K562 (cell line): ENCODE data around the gene MGAT4D. TPM values are rescaled to one million over a fixed set of nuclear protein-coding genes. Genes with fewer than 3 reads are reported as not detected.

ENCODE experiments used
- BHLHE40 ChIP-seq: IDR thresholded peaks from 2 replicates; pipeline ENCODE4 v1.6.1; 2011; ENCODE audit warnings: low read length, improper control_type of control experiment
- CCAR2 ChIP-seq: fragments of 200-400 bp; formaldehyde crosslinking; IDR thresholded peaks from 2 replicates; pipeline ENCODE4 v1.6.1; 2017; ENCODE audit warnings: mild to moderate bottlenecking, low read depth, low read length
- DDX20 ChIP-seq: fragments of 450-650 bp; IDR thresholded peaks from 2 replicates; pipeline ENCODE4 v1.6.1; 2016; ENCODE audit warnings: missing genetic modification characterization, low read depth, mild to moderate bottlenecking, missing compliant biosample characterization, moderate library complexity
- FOXA3 ChIP-seq, 2 experiments: fragments of 450-650 bp in 1 of 2; sonication (generic) in 1 of 2; formaldehyde crosslinking; IDR thresholded peaks in 1 of 2; conservative IDR thresholded peaks in 1 of 2; 2 replicates each; pipeline versions ENCODE4 v1.4.0 to v1.8.0; 2020 to 2022; ENCODE audit warnings: mild to moderate bottlenecking in 2 of 2, missing genetic modification reagents in 1 of 2
- HEY1 ChIP-seq: fragments of 250-450 bp; sonication (Bioruptor Pico); IDR thresholded peaks from 2 replicates; pipeline ENCODE4 v1.5.0; 2020; ENCODE audit warnings: mild to moderate bottlenecking, moderate library complexity, borderline replicate concordance
- HOMEZ ChIP-seq: fragments of 250-450 bp; sonication (Bioruptor Pico); IDR thresholded peaks from 2 replicates; pipeline ENCODE4 v1.4.0; 2020; ENCODE audit warnings: mild to moderate bottlenecking, moderate library complexity
- ILK ChIP-seq: fragments of 450-650 bp; IDR thresholded peaks from 2 replicates; pipeline ENCODE4 v1.6.1; 2016; ENCODE audit warnings: missing genetic modification characterization, low read depth, mild to moderate bottlenecking, missing compliant biosample characterization, moderate library complexity, borderline replicate concordance
- KDM4B ChIP-seq, 2 experiments: fragments of 450-650 bp in 1 of 2; sonication (generic) in 1 of 2; IDR thresholded peaks; 2 replicates each; pipeline ENCODE4 v1.6.1; 2016 to 2017; ENCODE audit warnings: borderline replicate concordance in 2 of 2, antibody characterized with exemption in 1 of 2, low read depth in 1 of 2, mild to moderate bottlenecking in 1 of 2
- MCM2 ChIP-seq: fragments of 450-650 bp; IDR thresholded peaks from 2 replicates; pipeline ENCODE4 v1.6.1; 2017; ENCODE audit warnings: low read depth, mild to moderate bottlenecking
- MLX ChIP-seq, 2 experiments: fragments of 450-650 bp in 1 of 2; sonication (generic) in 1 of 2; formaldehyde crosslinking; conservative IDR thresholded peaks; 2 replicates each; pipeline versions ENCODE4 v1.4.0 to v1.8.1; 2020 to 2022; ENCODE audit warnings: mild to moderate bottlenecking in 1 of 2, missing genetic modification reagents in 1 of 2
- NCOA1 ChIP-seq: fragments of 450-650 bp; IDR thresholded peaks from 2 replicates; pipeline ENCODE4 v1.6.1; 2016; ENCODE audit warnings: low read depth
- NUFIP1 ChIP-seq: fragments of 450-650 bp; IDR thresholded peaks from 2 replicates; pipeline ENCODE4 v1.6.1; 2018; ENCODE audit not compliant: partially characterized antibody
- PRMT5 ChIP-seq: sonication (generic); formaldehyde crosslinking; IDR thresholded peaks from 2 replicates; pipeline ENCODE4 v1.5.0; 2020; ENCODE audit warnings: missing genetic modification reagents
- RB1 ChIP-seq: fragments of 450-650 bp; IDR thresholded peaks from 2 replicates; pipeline ENCODE4 v1.6.1; 2017; ENCODE audit warnings: low read depth, mild to moderate bottlenecking
- TEAD1 ChIP-seq, 2 experiments: fragments of 450-650 bp in 1 of 2; sonication (generic) in 1 of 2; formaldehyde crosslinking; IDR thresholded peaks; 2 replicates each; pipeline versions ENCODE4 v1.4.0 to v1.8.0; 2020 to 2022; ENCODE audit warnings: mild to moderate bottlenecking in 2 of 2, missing genetic modification reagents in 1 of 2
- TEAD2 ChIP-seq: fragments of 450-650 bp; IDR thresholded peaks from 2 replicates; pipeline ENCODE4 v1.6.1; 2016; ENCODE audit warnings: missing genetic modification characterization, control low read depth, missing compliant biosample characterization
- WHSC1 ChIP-seq: IDR thresholded peaks from one replicate; pipeline ENCODE4 v1.6.1; 2012; ENCODE audit warnings: low read length, control low read depth, inconsistent platforms
- ZBTB26 ChIP-seq: fragments of 450-650 bp; formaldehyde crosslinking; IDR thresholded peaks from 2 replicates; pipeline ENCODE4 v1.4.0; 2022; ENCODE audit warnings: missing genetic modification characterization
- ZNF280B ChIP-seq: fragments of 250-450 bp; sonication (Bioruptor Pico); IDR thresholded peaks from 2 replicates; pipeline ENCODE4 v1.5.1; 2021; ENCODE audit warnings: mild to moderate bottlenecking
- ZNF592 ChIP-seq: fragments of 450-650 bp; IDR thresholded peaks from 2 replicates; pipeline ENCODE4 v1.6.1; 2017; ENCODE audit warnings: antibody characterized with exemption, mild to moderate bottlenecking
- polyA plus RNA-seq, 8 experiments: library from polyadenylated mRNA; depleted of rRNA in 4 of 8; stranded (reverse) in 5 of 8; unstranded in 3 of 8; fragments of >200 nt; fragmentation: Nextera tagmentation in 2 of 8; fragmentation: Illumina TruSeq in 1 of 8; extraction: Ambion mirVana in 2 of 8; extraction: Trizol in 1 of 8; gene quantifications; 2 replicates each; pipeline versions ENCODE4 v1.2.1 to v1.2.3, GENCODE V29; 2011 to 2014; ENCODE audit warnings: inconsistent platforms in 1 of 8, missing spikeins in 1 of 8
- total RNA-seq, 7 experiments: library from RNA; depleted of rRNA in 6 of 7; stranded (reverse); fragments of >200 nt in 6 of 7; fragmentation: Illumina TruSeq in 2 of 7; extraction: Trizol in 2 of 7; gene quantifications; 2 replicates each; pipeline versions ENCODE4 v1.2.1 to v1.2.3, GENCODE V29; 2011 to 2021; ENCODE audit warnings: low replicate concordance in 1 of 7

MGAT4D gene
- total and polyA plus RNA-seq, 9 of the 15 experiments (the other 6 are each of a cell fraction or from before 2014, with no cell fraction given), result not detected

GRCh38 chr4:140529434-140529833 lies 31.3 kb upstream of the MGAT4D start (continued):
- TF ChIP-seq TEAD2 (tag) (no peak), HEY1 (CRISPR knock-in tag) (no peak), NUFIP1 (no peak), MCM2 (no peak), FOXA3 (CRISPR knock-in tag; conservative IDR thresholded peaks at IDR 0.05 in 1 of 2, IDR thresholded peaks at IDR 0.05 in 1 of 2) (no peak), ILK (no peak), DDX20 (no peak), TEAD1 (CRISPR knock-in tag; IDR thresholded peaks at IDR 0.05) (no peak), CCAR2 (no peak), PRMT5 (CRISPR knock-in tag) (no peak), NCOA1 (0 out of 2 replicates have a peak, but pooled peaks have one; percentile 35), ZBTB26 (CRISPR knock-in tag) (no peak), WHSC1 (no peak), ZNF592 (peak; percentile 46; the same call in 1 of the 2 replicates), ZNF280B (CRISPR knock-in tag) (no peak), MLX (CRISPR knock-in tag; conservative IDR thresholded peaks at IDR 0.05) (no peak), RB1 (no peak; the same call in 1 of the 2 replicates), BHLHE40 (peak; percentile 46; the same call in 1 of the 2 replicates), KDM4B (IDR thresholded peaks at IDR 0.05; ENCODE audit: borderline replicate concordance in 2 of 2, low read depth in 1 of 2) (no peak), HOMEZ (CRISPR knock-in tag) (no peak)
